Coronary artery (tissue), 2 donors: ENCODE measurements around the gene KANK3.

Source experiments
- DNase-seq: peaks from one replicate; pipeline ENCODE4 v3.0.0-alpha.2; 2017; ENCODE audit warnings: low spot score
- H3K27ac ChIP-seq, 2 donors: fragments of 200-600 bp; sonication (generic); one replicate each; pipeline ENCODE4 v1.5.1; 2016 to 2019
- H3K4me3 ChIP-seq: fragments of 200-600 bp; sonication (generic); 2 replicates; pipeline ENCODE4 v1.5.1; 2016; ENCODE audit warnings: mild to moderate bottlenecking, moderate library complexity
- TF ChIP-seq, protein P1 (sequence below): fragments of 200-600 bp; sonication (generic); IDR thresholded peaks from one replicate; pipeline ENCODE4 v1.5.1; 2019; ENCODE audit warnings: antibody characterized with exemption

KANK3 gene

DNA sequence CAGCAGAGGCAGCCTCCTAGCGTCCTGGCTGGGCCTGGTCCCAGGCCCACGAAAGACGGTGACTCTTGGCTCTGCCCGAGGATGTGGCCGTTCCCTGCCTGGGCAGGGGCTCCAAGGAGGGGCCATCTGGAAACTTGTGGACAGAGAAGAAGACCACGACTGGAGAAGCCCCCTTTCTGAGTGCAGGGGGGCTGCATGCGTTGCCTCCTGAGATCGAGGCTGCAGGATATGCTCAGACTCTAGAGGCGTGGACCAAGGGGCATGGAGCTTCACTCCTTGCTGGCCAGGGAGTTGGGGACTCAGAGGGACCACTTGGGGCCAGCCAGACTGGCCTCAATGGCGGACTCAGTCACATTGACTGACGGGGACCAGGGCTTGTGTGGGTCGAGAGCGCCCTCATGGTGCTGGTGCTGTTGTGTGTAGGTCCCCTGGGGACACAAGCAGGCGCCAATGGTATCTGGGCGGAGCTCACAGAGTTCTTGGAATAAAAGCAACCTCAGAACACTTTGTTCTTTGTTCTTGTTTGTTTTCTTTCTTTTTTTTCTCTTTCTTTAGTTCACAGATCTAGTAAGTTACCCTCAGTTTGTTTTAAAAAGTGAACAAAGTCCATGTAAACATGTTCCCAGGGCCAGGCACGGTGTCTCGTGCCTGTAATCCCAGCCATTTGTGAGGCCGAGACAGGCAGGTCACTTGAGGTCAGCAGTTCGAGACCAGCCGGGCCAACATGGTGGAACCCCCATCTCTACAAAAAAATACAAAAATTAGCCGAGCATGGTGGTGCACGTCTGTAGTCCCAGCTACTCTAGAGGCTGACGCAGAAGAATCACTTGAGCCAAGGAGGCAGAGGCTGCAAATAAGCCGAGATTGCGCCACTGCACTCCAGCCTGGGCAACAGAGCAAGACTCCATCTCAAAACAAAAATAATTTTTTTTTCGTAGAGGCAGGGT lies 31.1 kb upstream of the KANK3 start:
- Histone ChIP-seq H3K4me3 (no peak overlapping the region), H3K27ac (peak overlapping the region in 1 of 2 donors; percentile 63)
- TF ChIP-seq, protein P1, sequence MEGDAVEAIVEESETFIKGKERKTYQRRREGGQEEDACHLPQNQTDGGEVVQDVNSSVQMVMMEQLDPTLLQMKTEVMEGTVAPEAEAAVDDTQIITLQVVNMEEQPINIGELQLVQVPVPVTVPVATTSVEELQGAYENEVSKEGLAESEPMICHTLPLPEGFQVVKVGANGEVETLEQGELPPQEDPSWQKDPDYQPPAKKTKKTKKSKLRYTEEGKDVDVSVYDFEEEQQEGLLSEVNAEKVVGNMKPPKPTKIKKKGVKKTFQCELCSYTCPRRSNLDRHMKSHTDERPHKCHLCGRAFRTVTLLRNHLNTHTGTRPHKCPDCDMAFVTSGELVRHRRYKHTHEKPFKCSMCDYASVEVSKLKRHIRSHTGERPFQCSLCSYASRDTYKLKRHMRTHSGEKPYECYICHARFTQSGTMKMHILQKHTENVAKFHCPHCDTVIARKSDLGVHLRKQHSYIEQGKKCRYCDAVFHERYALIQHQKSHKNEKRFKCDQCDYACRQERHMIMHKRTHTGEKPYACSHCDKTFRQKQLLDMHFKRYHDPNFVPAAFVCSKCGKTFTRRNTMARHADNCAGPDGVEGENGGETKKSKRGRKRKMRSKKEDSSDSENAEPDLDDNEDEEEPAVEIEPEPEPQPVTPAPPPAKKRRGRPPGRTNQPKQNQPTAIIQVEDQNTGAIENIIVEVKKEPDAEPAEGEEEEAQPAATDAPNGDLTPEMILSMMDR: no peak
- peak; percentile 70 for DNase-seq

DNA sequence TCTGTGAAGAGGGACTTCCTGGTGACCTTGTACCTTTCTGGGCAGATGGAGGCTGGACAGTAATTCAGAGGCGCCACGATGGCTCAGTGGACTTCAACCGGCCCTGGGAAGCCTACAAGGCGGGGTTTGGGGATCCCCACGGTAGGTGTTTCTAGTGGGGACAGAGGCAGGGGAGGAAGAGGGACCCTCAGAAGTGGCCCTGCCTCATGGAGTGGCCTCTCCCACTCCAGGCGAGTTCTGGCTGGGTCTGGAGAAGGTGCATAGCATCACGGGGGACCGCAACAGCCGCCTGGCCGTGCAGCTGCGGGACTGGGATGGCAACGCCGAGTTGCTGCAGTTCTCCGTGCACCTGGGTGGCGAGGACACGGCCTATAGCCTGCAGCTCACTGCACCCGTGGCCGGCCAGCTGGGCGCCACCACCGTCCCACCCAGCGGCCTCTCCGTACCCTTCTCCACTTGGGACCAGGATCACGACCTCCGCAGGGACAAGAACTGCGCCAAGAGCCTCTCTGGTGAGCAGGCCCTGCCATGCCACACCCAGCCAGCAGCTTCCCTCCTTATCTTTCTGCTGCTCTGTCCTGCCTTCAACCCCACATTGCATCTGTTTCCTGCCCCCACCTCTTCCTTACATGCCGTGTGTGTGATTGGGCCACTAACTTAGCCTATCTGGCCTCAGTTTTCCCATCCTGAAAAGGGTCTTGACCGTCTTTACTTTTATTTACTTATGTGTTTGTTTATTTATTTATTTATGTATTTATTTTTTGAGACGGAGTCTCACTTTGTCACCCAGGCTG lies 28.1 kb upstream of the KANK3 start:
- TF ChIP-seq, protein P1: no peak
- DNase-seq: no peak
- peak overlapping the region; percentile 33 for H3K4me3 ChIP-seq
- peak overlapping the region in 1 of 2 donors; percentile 83 for H3K27ac ChIP-seq

DNA sequence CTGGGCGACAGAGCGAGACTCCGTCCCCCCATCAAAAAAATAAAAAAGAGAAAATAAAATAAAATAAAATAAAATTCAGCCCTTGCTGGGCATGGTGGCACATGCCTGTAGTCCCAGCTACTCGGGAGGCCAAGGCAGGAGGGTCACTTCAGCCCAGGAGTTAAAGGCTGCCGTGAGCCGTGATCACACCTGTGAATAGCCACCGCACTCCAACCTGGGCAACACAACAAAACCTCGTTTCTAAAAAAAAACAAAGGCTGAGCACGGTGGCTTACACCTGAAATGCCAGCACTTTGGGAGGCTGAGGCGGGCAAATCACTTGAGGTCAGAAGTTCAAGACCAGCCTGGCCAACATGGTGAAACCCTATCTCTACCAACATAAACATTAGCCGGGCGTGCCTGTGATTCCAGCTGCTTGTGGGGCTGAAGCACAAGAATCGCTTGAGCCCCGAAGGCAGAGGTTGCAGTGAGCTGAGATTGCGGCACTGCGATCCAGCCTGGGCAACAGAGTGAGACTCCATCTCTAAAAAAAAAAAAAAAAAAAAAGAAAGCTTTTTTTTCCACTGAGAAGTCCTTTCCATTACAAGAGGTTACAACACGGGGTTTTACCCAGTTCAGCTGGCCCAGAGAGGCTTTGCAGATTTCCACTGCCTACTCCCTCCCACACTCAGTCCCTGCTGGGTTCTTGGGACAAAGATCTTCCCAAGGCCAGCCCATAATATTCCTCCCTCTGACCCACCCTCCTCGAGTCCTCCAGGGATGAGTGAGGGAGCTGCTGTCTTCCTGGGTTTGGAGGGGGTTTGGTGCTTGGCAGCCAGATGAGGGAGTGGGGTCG lies 27.3 kb upstream of the KANK3 start:
- TF ChIP-seq, protein P1: no peak
- H3K27ac ChIP-seq: peak overlapping the region in 1 of 2 donors; percentile 83
- peak overlapping the region; percentile 33 for H3K4me3 ChIP-seq
- DNase-seq: no peak

DNA sequence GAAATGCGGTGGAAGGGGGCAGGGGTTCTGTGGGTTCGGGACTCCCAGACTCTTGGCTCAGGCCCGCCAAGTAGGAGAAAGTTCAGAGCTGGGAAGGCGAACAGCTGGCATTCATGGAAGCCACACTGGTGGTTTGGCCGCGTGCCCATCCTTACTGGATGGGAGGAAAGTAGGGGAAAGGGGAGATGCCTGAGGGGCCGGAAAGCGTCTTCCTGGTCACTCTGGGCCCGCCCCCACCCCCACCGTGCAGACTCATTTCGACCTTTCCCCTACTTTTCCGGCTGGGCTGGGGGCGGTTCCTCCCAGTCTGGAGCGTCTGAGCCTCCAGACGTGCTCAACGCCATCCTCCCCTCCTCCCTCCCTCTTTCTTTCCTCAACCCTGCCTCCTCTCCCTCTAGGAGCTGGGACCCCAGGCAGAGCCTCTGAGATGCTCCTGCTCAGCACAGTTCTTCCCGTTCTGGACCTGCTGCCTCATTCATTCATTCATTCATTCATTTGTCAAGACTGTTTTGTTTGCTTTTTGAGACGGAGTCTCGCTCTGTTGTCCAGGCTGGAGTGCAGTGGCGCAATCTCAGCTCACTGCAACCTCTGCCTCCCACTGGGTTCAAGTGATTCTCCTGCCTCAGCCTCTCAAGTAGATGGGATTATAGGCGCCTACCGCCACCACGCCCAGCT lies 24.4 kb upstream of the KANK3 start:
- peak overlapping the region; percentile 83 for H3K4me3 ChIP-seq
- DNase-seq: peak; percentile 96
- peak overlapping the region; percentile 1 to 84 for H3K27ac ChIP-seq
- TF ChIP-seq, protein P1: no peak

DNA sequence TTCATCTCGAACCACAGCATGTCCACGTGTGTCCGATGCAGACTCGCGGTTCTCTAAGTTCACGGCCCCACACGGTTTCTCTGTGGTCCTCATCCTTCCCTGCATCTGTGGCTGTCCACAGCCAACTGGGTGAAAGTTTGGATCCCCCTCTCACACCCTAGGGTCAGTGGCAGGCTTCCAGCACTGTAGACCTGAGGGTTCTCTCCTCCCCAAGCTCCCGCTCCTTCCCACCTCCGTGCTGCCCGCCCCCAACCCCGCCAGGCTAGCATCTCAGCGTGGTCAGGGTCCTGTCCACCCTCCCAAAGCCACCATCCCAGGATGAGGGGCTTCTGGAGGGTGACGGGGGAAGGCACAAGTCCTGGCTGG lies 23.9 kb upstream of the KANK3 start:
- H3K4me3 ChIP-seq: peak overlapping the region; percentile 83
- H3K27ac ChIP-seq: peak overlapping the region; percentile 1 to 84
- TF ChIP-seq, protein P1: no peak
- DNase-seq: no peak

DNA sequence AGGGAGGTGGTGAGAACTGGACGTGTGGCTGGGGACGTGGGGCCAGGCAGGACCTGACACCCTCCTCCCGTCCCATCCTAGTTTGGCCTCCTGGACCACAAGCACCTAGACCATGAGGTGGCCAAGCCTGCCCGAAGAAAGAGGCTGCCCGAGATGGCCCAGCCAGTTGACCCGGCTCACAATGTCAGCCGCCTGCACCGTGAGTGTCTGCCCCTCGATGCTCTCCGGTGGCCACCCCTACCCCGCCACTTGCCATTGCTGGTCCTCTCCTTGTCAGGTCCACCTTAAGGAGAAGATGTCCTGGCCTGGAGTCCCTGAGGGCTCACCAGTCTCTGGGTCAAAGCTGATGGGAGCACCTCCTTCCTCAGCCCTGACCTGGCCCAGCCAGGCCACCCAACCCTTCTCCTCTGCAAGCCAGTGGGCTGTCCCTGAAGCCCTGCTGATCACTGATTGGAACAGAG lies 23.1 kb upstream of the KANK3 start:
- Histone ChIP-seq H3K4me3 (peak overlapping the region; percentile 83), H3K27ac (peak overlapping the region in 1 of 2 donors; percentile 84)
- DNase-seq: no peak
- TF ChIP-seq, protein P1: no peak
